Measurements from ENCODE around the gene C17orf58.

GRCh38 chr17:67990909-67991308 lies 5.4 kb downstream of the C17orf58 start:
- TF ChIP-seq RAD21 (IDR thresholded peaks at IDR 0.05; ENCODE audit: low read length): no peak
- TF ChIP-seq CTCF (conservative IDR thresholded peaks at IDR 0.05; ENCODE audit: low read depth, low read length): no peak
- no peak for TF ChIP-seq POLR2A (IDR thresholded peaks at IDR 0.05; ENCODE audit: low read depth, low read length)
- no peak for TF ChIP-seq USF2 (IDR thresholded peaks at IDR 0.05; ENCODE audit: low read depth, low read length)
- TF ChIP-seq CEBPB (IDR thresholded peaks at IDR 0.05; ENCODE audit: low read depth, low read length): no peak
- no peak for TF ChIP-seq RFX5 (IDR thresholded peaks at IDR 0.05; ENCODE audit: low read depth, low read length)
- TF ChIP-seq MAZ (IDR thresholded peaks at IDR 0.05; ENCODE audit: borderline replicate concordance, low read depth, low read length): no peak
- TF ChIP-seq BHLHE40 (IDR thresholded peaks at IDR 0.05; ENCODE audit: low read depth, low read length): no peak
- TF ChIP-seq MAFK (IDR thresholded peaks at IDR 0.05; ENCODE audit: low read depth, low read length): no peak
- TF ChIP-seq RCOR1 (IDR thresholded peaks at IDR 0.05; ENCODE audit: insufficient replicate concordance, low read length): no peak
- no peak for TF ChIP-seq ELK1 (IDR thresholded peaks at IDR 0.05; ENCODE audit: borderline replicate concordance, low read depth, low read length)
- TF ChIP-seq MXI1 (IDR thresholded peaks at IDR 0.05; ENCODE audit: borderline replicate concordance, low read depth, low read length): no peak

Data from IMR-90 (cell line).